PFSK-1 (cell line): ENCODE measurements around the gene SRGAP3.

Experiments
- FOXP2 ChIP-seq: optimal IDR thresholded peaks from 2 replicates; pipeline ENCODE3; 2011; ENCODE audit warnings: borderline replicate concordance, control low read depth, inconsistent platforms; ENCODE audit not compliant: insufficient read depth; ENCODE audit errors: extremely low read length, extremely low read depth
- POLR2AphosphoS5 ChIP-seq: IDR thresholded peaks from 2 replicates; pipeline ENCODE4 v1.6.1; 2012; ENCODE audit warnings: low read depth, mild to moderate bottlenecking, control low read depth, low read length, moderate library complexity
- REST ChIP-seq, 2 experiments: IDR thresholded peaks; 2 replicates each; pipeline versions ENCODE4 v1.6.1 to v1.8.0; 2011 to 2012; ENCODE audit warnings: low read depth in 2 of 2, low read length in 2 of 2, control low read depth in 1 of 2, inconsistent platforms in 1 of 2, mild to moderate bottlenecking in 1 of 2, moderate library complexity in 1 of 2; ENCODE audit not compliant: insufficient read depth in 1 of 2
- SIN3A ChIP-seq: IDR thresholded peaks from 2 replicates; pipeline ENCODE4 v1.6.1; 2012; ENCODE audit warnings: mild to moderate bottlenecking, low read length, moderate library complexity, borderline replicate concordance; ENCODE audit not compliant: insufficient read depth
- TAF1 ChIP-seq: IDR thresholded peaks from 2 replicates; pipeline ENCODE4 v1.6.1; 2012; ENCODE audit warnings: low read length, control low read depth, borderline replicate concordance; ENCODE audit not compliant: insufficient read depth

SRGAP3 gene

GRCh38 chr3:9183811-9184460, 65.5 kb downstream of the SRGAP3 start:
- TF ChIP-seq POLR2AphosphoS5: no peak
- no peak for TF ChIP-seq TAF1
- no peak for TF ChIP-seq SIN3A
- TF ChIP-seq FOXP2: no peak
- TF ChIP-seq REST (IDR thresholded peaks at IDR 0.05; ENCODE audit: insufficient read depth in 1 of 2, low read depth in 2 of 2, low read length in 2 of 2): no peak

GRCh38 chr3:9183011-9183410, 66.4 kb downstream of the SRGAP3 start:
- no peak for TF ChIP-seq SIN3A
- TF ChIP-seq POLR2AphosphoS5: no peak
- no peak for TF ChIP-seq TAF1
- TF ChIP-seq FOXP2: no peak
- TF ChIP-seq REST (IDR thresholded peaks at IDR 0.05; ENCODE audit: insufficient read depth in 1 of 2, low read depth in 2 of 2, low read length in 2 of 2): no peak

GRCh38 chr3:9180764-9181117, 68.7 kb downstream of the SRGAP3 start:
- TF ChIP-seq REST (IDR thresholded peaks at IDR 0.05; ENCODE audit: insufficient read depth in 1 of 2, low read depth in 2 of 2, low read length in 2 of 2) (no peak), POLR2AphosphoS5 (no peak), SIN3A (no peak), TAF1 (no peak), FOXP2 (no peak)

- TF ChIP-seq FOXP2: no peak
- TF ChIP-seq POLR2AphosphoS5: no peak
- TF ChIP-seq TAF1: no peak
- TF ChIP-seq REST (IDR thresholded peaks at IDR 0.05; ENCODE audit: insufficient read depth in 1 of 2, low read depth in 2 of 2, low read length in 2 of 2): no peak
- no peak for TF ChIP-seq SIN3A
Measured at GRCh38 chr3:9179826-9180763, 69.4 kb downstream of the SRGAP3 start.
